GM21526 (cell line): ENCODE measurements around the gene SAP30BP.

Source experiments
- ATAC-seq: cut with Tn5 transposase; IDR thresholded peaks from one replicate; pipeline ENCODE4 v1.9.1; 2021; ENCODE audit warnings: moderate library complexity; ENCODE audit not compliant: unreplicated experiment, low FRiP score

Gene SAP30BP

GRCh38 chr17:75645889-75646637, 21.1 kb upstream of the SAP30BP start:
- no peak for ATAC-seq

- no peak for ATAC-seq
Observed at GRCh38 chr17:75646638-75646992, 20.5 kb upstream of the SAP30BP start.

DNA sequence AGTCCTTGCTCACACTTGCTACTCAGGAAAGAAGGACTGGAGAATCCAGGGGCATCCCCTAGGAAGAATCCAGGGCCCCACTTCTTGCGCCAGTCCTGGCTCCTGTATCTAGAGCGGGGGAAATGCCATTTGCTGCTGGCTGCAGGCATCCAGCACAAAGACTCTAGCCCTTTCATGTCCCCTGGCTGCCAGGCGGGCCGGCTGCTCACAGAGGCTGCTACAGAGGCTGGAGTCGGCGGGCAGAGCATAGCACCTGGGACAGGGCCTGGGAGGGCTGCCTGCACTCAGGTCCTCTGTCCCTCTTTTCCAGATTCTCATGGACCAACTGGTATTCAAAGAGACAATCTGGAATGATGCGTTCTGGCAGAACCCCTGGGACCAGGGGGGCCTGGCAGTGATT, 20.1 kb upstream of the SAP30BP start:
- ATAC-seq, result no peak

- no peak for ATAC-seq
Observed at GRCh38 chr17:75647921-75648320, 19.2 kb upstream of the SAP30BP start.

DNA sequence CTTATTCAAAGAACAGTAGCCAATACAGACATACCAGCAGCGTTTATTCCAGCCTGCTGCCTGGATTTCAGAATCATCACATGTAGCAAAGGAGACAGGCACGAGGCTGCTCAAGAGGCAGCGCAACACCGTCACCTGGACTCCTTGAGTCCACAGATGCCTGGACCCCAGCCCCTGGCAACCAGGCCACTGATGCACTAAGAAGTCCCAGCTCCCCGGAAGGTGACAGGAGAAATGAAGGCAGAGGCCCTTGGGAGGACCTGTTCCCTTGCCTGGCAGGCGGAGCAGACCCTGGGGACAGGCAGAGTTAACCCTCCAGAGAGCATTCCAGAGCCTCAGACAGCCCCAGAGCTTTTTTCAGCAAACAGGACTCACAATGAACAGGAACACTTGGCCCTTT, 17.5 kb upstream of the SAP30BP start:
- ATAC-seq, result no peak

DNA sequence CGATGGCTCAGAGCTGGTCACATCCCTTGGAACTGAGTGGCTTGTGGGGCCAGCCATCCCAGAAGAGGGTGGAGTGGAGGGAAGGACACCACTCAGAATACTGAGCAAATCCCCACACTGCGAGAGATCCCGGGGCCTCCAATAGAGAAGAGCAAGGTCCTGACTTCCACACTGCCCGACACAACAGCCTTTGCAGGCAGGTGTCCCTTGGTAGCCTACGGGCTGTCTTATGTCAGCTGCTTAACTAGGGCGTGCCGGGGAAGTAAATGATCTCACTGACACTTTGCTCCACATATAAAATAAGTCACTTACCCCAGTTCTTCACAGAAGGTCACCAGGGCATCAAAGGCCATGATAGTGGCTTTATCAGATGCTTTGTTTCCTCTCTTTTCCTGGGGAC, 16.3 kb upstream of the SAP30BP start:
- ATAC-seq, result no peak

- ATAC-seq, result no peak
Observed at GRCh38 chr17:75652341-75652740, 14.8 kb upstream of the SAP30BP start.

GRCh38 chr17:75652934-75653549, 14.1 kb upstream of the SAP30BP start:
- no peak for ATAC-seq

DNA sequence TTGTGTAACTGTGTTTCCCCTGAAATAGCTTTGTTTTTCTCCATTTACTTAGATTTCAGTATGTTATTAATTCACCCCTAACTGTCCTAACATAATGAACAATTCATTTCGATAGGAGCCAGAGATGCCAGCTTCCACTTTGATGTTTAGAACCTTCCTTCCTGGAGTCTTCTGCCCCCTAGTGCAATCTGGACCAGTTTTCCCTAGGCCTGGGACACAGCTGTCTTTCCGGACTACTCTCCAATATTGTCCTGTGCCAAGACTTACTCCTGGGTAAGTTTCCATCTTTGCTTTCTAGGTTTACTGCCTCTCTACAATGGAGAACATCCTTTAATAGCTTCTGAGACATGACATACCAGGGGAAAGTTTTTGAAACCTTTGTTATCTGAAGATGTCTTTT, 13.0 kb upstream of the SAP30BP start:
- no peak for ATAC-seq

DNA sequence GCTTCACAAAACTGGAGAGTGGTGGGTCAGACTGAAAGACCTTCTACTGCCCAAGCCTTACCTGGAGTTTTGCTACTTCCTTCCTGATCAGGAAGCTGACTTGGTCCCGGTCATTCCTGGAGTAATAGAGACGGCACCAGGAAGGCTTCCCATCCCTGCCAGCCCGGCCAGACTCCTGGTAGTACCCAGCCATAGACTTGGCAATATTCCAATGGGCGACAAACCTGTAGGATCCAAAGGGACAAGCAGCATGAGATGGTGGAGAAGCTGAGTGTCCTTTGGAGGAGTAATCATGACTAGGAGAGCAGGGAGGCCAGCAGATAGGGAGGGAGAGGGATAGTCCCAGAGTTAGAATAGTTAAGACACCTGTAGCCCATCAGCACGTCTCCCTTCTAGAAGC, 8.9 kb upstream of the SAP30BP start:
- ATAC-seq, result no peak

DNA sequence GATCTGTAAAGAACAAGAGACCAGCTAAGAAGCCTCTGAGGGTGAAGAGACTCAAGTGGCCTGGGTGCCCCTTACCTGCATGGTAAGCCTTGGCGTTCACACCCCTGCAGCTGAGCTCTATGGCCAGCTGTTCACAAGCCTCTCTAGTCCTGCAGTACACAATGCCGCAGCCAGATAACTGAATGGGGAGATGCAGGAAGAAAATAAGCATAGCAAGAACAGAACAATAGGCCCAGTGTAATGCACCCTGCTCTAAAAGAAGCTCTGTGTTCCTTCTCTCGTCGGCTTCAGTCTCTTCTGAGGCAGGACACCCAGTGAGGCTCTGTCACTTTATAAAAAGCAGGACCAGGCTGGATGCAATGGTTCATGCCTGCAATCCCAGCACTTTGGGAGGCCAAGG, 5.6 kb upstream of the SAP30BP start:
- no peak for ATAC-seq

DNA sequence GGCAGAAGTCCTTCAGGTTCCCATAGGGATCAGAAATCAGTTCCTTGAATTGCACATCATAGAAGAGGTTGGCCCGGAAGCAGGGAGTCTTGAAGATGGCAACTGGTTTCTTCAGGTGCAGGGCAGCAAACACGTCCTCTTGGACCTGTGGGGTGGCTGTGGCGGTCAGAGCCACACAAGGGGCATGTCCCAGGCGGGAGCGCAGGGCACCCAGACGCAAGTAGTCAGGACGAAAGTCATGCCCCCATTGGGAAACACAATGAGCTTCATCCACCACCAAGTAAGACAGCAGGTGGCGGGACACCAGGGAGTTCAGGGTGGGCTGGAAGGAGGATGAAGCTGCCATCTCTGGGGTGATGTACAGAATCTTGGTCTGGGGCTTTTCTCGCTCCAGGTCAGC, 4.6 kb upstream of the SAP30BP start:
- ATAC-seq, result no peak

GRCh38 chr17:75664099-75664549, 3.0 kb upstream of the SAP30BP start:
- ATAC-seq, result peak; percentile 65

GRCh38 chr17:75665981-75666380, 1.2 kb upstream of the SAP30BP start:
- no peak for ATAC-seq

- ATAC-seq, result no peak
Observed at GRCh38 chr17:75667825-75668224, 687 bp downstream of the SAP30BP start.

DNA sequence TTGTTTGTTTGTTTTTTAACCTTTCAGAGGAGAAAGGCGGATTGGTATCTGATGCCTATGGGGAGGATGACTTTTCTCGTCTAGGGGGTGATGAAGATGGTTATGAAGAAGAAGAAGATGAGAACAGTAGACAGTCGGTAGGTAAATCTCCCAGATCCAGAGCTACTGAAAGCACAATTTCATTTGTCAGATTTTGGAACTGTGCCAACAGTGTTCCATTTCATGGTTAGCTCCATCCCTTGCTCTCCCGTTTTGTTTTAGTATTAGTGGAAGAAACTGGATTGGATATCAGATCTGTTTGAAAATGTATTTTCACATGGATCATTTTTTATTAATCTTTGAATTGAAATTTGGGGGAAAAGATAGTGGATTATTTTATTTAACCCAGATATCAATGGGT, 1.4 kb downstream of the SAP30BP start:
- no peak for ATAC-seq

- ATAC-seq, result no peak
Observed at GRCh38 chr17:75670868-75671267, 3.7 kb downstream of the SAP30BP start.

DNA sequence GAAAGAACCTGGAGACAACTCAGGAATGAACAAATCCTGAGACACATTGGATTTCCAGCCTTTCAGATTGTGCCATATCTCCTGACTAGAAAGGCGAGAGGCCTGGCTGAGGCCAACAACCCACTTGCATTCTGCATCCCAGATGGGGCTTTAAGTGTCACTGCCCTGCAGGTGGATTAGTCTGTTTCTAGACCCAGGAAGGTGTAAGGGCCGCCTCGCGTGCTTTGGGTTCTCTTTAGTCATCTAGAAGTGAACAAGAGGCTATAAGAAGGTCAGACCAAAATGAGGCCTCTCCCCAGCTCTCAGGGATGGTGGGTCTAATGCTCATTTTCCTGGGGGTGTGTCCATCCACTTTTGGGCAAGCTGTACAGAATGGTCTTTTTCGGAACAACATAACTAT, 4.9 kb downstream of the SAP30BP start:
- no peak for ATAC-seq

- no peak for ATAC-seq
Observed at GRCh38 chr17:75673487-75673886, 6.3 kb downstream of the SAP30BP start.

DNA sequence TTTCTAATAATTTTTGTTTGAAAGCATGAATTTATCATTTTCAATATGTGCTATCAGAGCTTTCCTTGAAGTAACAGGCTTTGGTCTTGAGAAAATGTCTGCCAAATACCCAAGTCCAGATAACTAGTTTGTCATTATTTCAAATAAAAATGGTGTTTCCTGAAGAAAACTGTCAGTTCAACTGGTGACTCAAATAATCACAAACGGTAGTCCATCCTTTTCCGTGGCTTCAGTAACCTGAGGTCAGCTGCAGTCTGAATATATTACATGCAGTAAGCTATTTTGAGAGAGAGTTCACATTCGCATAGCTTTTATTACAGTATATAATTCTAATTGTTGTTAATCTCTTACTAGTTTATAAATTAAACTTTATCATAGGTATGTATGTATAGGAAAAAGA, 9.3 kb downstream of the SAP30BP start:
- no peak for ATAC-seq

DNA sequence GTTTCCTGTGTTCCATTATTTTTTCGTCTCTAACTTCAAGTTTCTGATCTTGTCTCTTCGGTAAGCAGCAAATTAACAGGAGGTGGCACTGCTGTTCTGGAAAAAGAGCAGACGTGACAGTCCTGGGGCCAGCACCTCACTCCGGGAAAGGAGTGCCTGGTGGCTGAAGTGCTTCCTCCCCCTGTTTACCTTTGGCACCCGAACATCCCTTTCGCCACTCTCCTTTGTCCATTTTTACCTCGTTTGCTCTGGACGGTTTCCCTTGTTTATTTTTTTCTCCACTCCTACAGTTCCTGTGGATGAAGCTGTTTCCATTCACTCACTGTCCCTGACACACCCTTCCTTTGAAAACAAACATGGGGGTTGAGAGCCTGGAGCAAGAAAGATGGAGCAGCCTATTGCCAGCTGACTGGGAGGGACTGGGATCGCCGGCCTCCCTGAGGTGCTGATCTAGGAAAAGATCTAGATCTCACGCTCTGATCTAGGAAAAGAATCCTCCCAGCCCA, 12.6 kb downstream of the SAP30BP start:
- ATAC-seq, result no peak

- ATAC-seq, result no peak
Observed at GRCh38 chr17:75680431-75680830, 13.3 kb downstream of the SAP30BP start.
